Mononuclear cell (primary cell): Measurements from ENCODE around the gene FOXD4L5. TPM values are rescaled to one million over a fixed set of nuclear protein-coding genes. Genes with fewer than 3 reads are reported as not detected.
"Not testable (repeated sequence)": the region's sequence is repeated elsewhere in the genome, so short reads cannot be mapped to it uniquely, and the experiment has no call there.

Source experiments
- H3K27me3 ChIP-seq: 2 replicates; pipeline ENCODE4 v1.6.0; 2011; ENCODE audit warnings: low read length, control low read depth; ENCODE audit not compliant: insufficient read depth
- H3K4me1 ChIP-seq: 2 replicates; pipeline ENCODE4 v1.5.1; 2011; ENCODE audit warnings: mild to moderate bottlenecking, low read length, control low read depth; ENCODE audit not compliant: insufficient read depth
- H3K4me3 ChIP-seq: 2 replicates; pipeline ENCODE4 v1.5.1; 2011; ENCODE audit warnings: mild to moderate bottlenecking, low read length, moderate library complexity
- H3K9me3 ChIP-seq: 2 replicates; pipeline ENCODE4 v1.5.1; 2011; ENCODE audit warnings: low read depth, mild to moderate bottlenecking, control low read depth, low read length
- total RNA-seq: library from RNA; depleted of rRNA; stranded (reverse); fragments of >200 nt; gene quantifications from one replicate; pipeline ENCODE4 v1.2.3, GENCODE V29; 2012

Gene FOXD4L5
- under 0.01 TPM for total RNA-seq

DNA sequence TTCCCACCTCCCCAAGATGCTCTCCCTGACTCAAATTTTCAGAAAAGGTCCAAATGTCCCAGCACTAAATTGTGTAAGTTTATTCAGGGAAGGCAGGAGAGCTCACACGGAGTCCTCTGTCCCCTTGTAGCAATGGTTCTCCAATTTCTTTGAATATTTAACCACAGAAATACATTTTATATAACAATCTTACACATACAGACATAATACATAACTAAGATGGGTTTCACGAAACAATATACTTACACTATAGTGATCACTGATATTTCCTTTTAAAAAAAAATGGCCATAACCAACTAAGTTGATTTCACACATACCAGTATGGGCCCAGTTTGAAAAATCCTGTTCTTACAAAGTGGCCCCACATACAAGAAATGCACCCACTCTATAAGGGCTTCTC, at the start of gene FOXD4L5:
Gene FOXD4L5 (minus strand): TSS at position 101 of the 400 bp plus-strand sequence. CDS start 832 bp downstream, outside the sequence.
- not testable (repeated sequence) for H3K4me1 ChIP-seq, H3K27me3 ChIP-seq, H3K9me3 ChIP-seq, H3K4me3 ChIP-seq

DNA sequence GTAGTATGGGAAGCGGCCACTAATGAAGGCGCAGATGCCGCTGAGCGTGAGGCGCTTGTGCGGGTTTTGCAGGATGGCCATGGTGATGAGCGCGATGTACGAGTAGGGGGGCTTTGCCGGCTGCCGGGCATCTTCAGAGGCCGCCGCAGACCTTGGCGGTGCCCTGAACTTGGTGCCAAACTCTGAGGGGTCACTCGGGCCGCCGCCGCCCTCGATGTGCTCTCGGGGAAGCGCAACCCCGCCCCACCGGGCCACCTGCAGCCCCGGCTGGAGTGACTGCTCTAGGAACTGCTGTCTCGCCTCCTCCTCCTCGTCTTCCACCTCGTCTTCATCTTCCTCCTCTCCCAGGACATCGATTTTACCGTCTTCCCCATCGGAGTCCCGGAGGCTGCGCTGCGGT, 1.1 kb downstream of the FOXD4L5 start:
- H3K4me3 ChIP-seq, H3K4me1 ChIP-seq, H3K9me3 ChIP-seq, H3K27me3 ChIP-seq: not testable (repeated sequence)

DNA sequence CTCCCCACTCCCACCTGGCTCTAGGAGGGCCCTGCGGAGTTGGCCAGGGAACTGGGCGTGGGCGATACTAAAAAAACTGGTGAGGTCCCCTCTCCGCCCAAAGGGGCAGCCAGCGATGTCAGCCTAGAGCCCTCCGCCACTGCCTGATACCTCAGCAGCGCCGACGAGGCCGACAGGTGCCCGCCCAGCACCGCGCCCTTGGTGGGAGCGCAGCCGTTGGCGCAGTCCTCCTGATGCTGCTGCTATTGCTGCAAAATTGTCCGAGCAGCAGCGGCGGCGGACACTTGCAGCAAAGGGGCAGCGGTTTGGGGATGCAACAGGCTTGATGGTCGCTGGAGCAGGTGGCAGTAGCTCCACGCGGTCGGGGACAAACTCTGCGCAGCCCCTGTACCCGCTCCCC, 2.0 kb downstream of the FOXD4L5 start:
- H3K27me3 ChIP-seq, H3K9me3 ChIP-seq, H3K4me1 ChIP-seq, H3K4me3 ChIP-seq: not testable (repeated sequence)
